ENCODE data around the gene CNOT11.

CNOT11 gene

DNA sequence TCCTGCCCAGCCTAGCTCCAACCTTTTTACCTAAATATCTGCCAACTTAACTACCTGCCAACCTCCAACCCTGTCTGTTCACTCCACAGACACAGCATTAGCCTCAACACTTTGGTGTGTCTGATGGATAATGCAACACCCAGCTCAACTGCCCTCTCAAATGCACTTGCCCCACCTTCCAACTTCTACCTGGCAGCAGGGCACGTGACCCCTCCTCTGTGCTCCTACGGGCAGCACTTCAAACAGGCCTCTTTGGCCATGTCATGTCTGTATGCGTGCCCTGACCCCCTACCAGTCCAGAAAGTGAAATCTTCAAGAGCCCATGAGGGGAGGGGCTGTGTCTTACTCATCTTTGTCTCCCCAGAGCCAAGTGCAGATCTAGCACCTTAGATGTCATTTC is 30.3 kb downstream of the CNOT11 start:
- Histone ChIP-seq H3K4me1 (ENCODE audit: insufficient read depth, low read length, severe bottlenecking) (no peaks in the 10 kb centered on the region), H3K27ac (ENCODE audit: low read depth, low read length, poor library complexity, severe bottlenecking) (no peak overlapping the region), H3K4me3 (ENCODE audit: low read depth, low read length, poor library complexity, severe bottlenecking) (no peak overlapping the region), H3F3A (ENCODE audit: insufficient read depth, low read length) (no peaks in the 10 kb centered on the region), H3K4me2 (ENCODE audit: low read length) (no peak overlapping the region), H3K9me3 (ENCODE audit: low read length) (no peaks in the 10 kb centered on the region), H3K9ac (ENCODE audit: low read length) (no peak overlapping the region), H3K27me3 (ENCODE audit: insufficient read depth, low read length) (no peaks in the 10 kb centered on the region), H3K9me2 (ENCODE audit: low read depth, low read length) (no peaks in the 10 kb centered on the region), H3K36me3 (ENCODE audit: insufficient read depth, low read length) (peaks cover 68% of the 10 kb centered on the region), H3K79me2 (ENCODE audit: insufficient read depth, low read length) (no peaks in the 10 kb centered on the region), H4K20me1 (ENCODE audit: insufficient read depth, low read length) (no peaks in the 10 kb centered on the region), H2AFZ (ENCODE audit: low read length) (no peak overlapping the region)
- no peak for TF ChIP-seq CTCF (IDR thresholded peaks at IDR 0.05; ENCODE audit: low read length)
- TF ChIP-seq EZH2 (IDR thresholded peaks at IDR 0.05; ENCODE audit: borderline replicate concordance, low read length): no peak

GRCh38 chr2:101286684-101287083 is 34.0 kb downstream of the CNOT11 start:
- Histone ChIP-seq H3F3A (ENCODE audit: insufficient read depth, low read length) (no peaks in the 10 kb centered on the region), H3K36me3 (ENCODE audit: insufficient read depth, low read length) (peaks cover 47% of the 10 kb centered on the region), H3K4me1 (ENCODE audit: insufficient read depth, low read length, severe bottlenecking) (no peaks in the 10 kb centered on the region), H3K9me2 (ENCODE audit: low read depth, low read length) (no peaks in the 10 kb centered on the region), H3K79me2 (ENCODE audit: insufficient read depth, low read length) (no peaks in the 10 kb centered on the region; the same call in 1 of the 2 replicates), H3K4me2 (ENCODE audit: low read length) (no peak overlapping the region), H3K4me3 (ENCODE audit: low read depth, low read length, poor library complexity, severe bottlenecking) (no peak overlapping the region), H3K9ac (ENCODE audit: low read length) (no peak overlapping the region), H2AFZ (ENCODE audit: low read length) (no peak overlapping the region), H4K20me1 (ENCODE audit: insufficient read depth, low read length) (no peaks in the 10 kb centered on the region), H3K9me3 (ENCODE audit: low read length) (no peaks in the 10 kb centered on the region), H3K27ac (ENCODE audit: low read depth, low read length, poor library complexity, severe bottlenecking) (no peak overlapping the region), H3K27me3 (ENCODE audit: insufficient read depth, low read length) (no peaks in the 10 kb centered on the region)
- TF ChIP-seq CTCF (IDR thresholded peaks at IDR 0.05; ENCODE audit: low read length) (no peak), EZH2 (IDR thresholded peaks at IDR 0.05; ENCODE audit: borderline replicate concordance, low read length) (no peak)

- Histone ChIP-seq H3F3A (ENCODE audit: insufficient read depth, low read length) (no peaks in the 10 kb centered on the region), H3K9me2 (ENCODE audit: low read depth, low read length) (no peaks in the 10 kb centered on the region), H3K4me2 (ENCODE audit: low read length) (no peak overlapping the region), H3K27ac (ENCODE audit: low read depth, low read length, poor library complexity, severe bottlenecking) (no peak overlapping the region), H3K4me3 (ENCODE audit: low read depth, low read length, poor library complexity, severe bottlenecking) (no peak overlapping the region), H3K9me3 (ENCODE audit: low read length) (no peaks in the 10 kb centered on the region), H3K36me3 (ENCODE audit: insufficient read depth, low read length) (peaks cover 41% of the 10 kb centered on the region), H3K9ac (ENCODE audit: low read length) (no peak overlapping the region), H4K20me1 (ENCODE audit: insufficient read depth, low read length) (no peaks in the 10 kb centered on the region), H3K79me2 (ENCODE audit: insufficient read depth, low read length) (no peaks in the 10 kb centered on the region; the same call in 1 of the 2 replicates), H3K4me1 (ENCODE audit: insufficient read depth, low read length, severe bottlenecking) (no peaks in the 10 kb centered on the region), H2AFZ (ENCODE audit: low read length) (no peak overlapping the region), H3K27me3 (ENCODE audit: insufficient read depth, low read length) (no peaks in the 10 kb centered on the region)
- TF ChIP-seq CTCF (IDR thresholded peaks at IDR 0.05; ENCODE audit: low read length) (no peak), EZH2 (IDR thresholded peaks at IDR 0.05; ENCODE audit: borderline replicate concordance, low read length) (no peak)
Measured at GRCh38 chr2:101287303-101287702, 34.6 kb downstream of the CNOT11 start.
